SK-N-SH (cell line): ENCODE results near the gene COPS9. TPM values are rescaled to one million over a fixed set of nuclear protein-coding genes. Genes with fewer than 3 reads are reported as not detected.

ENCODE experiments used
- CTCF ChIA-PET: fragments of 300-600, 350-600 bp; formaldehyde crosslinking; extraction: SDS; loops from one replicate; lab custom pipeline; 2021; lab: Yijun Ruan, JAX
- POLR2A ChIA-PET: fragments of 350-600 bp; sonication (Branson Sonifier 250); formaldehyde crosslinking; extraction: SDS; loops from one replicate; lab custom pipeline; 2020; ENCODE audit warnings: antibody characterized with exemption, inconsistent platforms; lab: Yijun Ruan, JAX
- DNase-seq: peaks from one replicate; pipeline ENCODE4 v3.0.0; 2012
- H2AFZ ChIP-seq: fragments of 200-600 bp; sonication (generic); 2 replicates; pipeline ENCODE4 v1.8.1; 2016; ENCODE audit warnings: antibody characterized with exemption, mild to moderate bottlenecking, low read depth
- H3F3A ChIP-seq: fragments of 200-600 bp; sonication (generic); replicated peaks from 2 replicates; pipeline ENCODE3; 2016; ENCODE audit warnings: antibody characterized with exemption, mild to moderate bottlenecking; ENCODE audit not compliant: insufficient read depth
- H3K27ac ChIP-seq, 2 experiments: fragments of 200-500 bp in 1 of 2; fragments of 200-600 bp in 1 of 2; sonication (Bioruptor generic) in 1 of 2; sonication (generic), shearing (Covaris generic) in 1 of 2; 2 replicates each; pipeline versions ENCODE4 v1.5.1 to v1.6.1; 2014 to 2016; ENCODE audit warnings: low read depth in 2 of 2, inconsistent platforms in 1 of 2, low read length in 1 of 2, mild to moderate bottlenecking in 1 of 2, mixed read lengths in 1 of 2
- H3K27me3 ChIP-seq: fragments of 200-600 bp; sonication (generic), shearing (Covaris generic); 2 replicates; pipeline ENCODE4 v1.6.1; 2016; ENCODE audit warnings: mixed run types; ENCODE audit not compliant: insufficient read depth
- H3K36me3 ChIP-seq, 2 experiments: fragments of 200-500 bp in 1 of 2; fragments of 200-600 bp in 1 of 2; sonication (Bioruptor generic) in 1 of 2; sonication (generic) in 1 of 2; replicated peaks in 1 of 2; 2 replicates each; pipeline versions ENCODE3 to v1.5.1; 2014 to 2016; ENCODE audit warnings: low read length in 1 of 2, mild to moderate bottlenecking in 1 of 2; ENCODE audit not compliant: insufficient read depth in 2 of 2, control insufficient read depth in 1 of 2
- H3K4me1 ChIP-seq, 2 experiments: fragments of 200-500 bp in 1 of 2; fragments of 200-600 bp in 1 of 2; sonication (Bioruptor generic) in 1 of 2; sonication (generic), shearing (Covaris generic) in 1 of 2; 2 replicates each; pipeline versions ENCODE4 v1.5.1 to v1.6.1; 2014 to 2016; ENCODE audit warnings: low read depth in 1 of 2, low read length in 1 of 2, mixed run types in 1 of 2; ENCODE audit not compliant: insufficient read depth in 2 of 2, control insufficient read depth in 1 of 2
- H3K4me2 ChIP-seq: fragments of 200-600 bp; sonication (generic), shearing (Covaris generic); 2 replicates; pipeline ENCODE4 v1.6.1; 2017; ENCODE audit warnings: mixed run types
- H3K4me3 ChIP-seq, 2 experiments: fragments of 200-500 bp in 1 of 2; fragments of 200-600 bp in 1 of 2; sonication (Bioruptor generic) in 1 of 2; sonication (generic), shearing (Covaris generic) in 1 of 2; 2 replicates each; pipeline versions ENCODE4 v1.5.1 to v1.8.1; 2014 to 2016; ENCODE audit warnings: low read depth in 2 of 2, inconsistent platforms in 1 of 2, low read length in 1 of 2, mild to moderate bottlenecking in 1 of 2, mixed read lengths in 1 of 2, moderate library complexity in 1 of 2
- H3K79me2 ChIP-seq: fragments of 200-600 bp; sonication (generic); 2 replicates; pipeline ENCODE4 v1.8.1; 2017; ENCODE audit warnings: mild to moderate bottlenecking; ENCODE audit not compliant: insufficient read depth
- H3K9ac ChIP-seq: fragments of 200-600 bp; sonication (generic); 2 replicates; pipeline ENCODE4 v1.6.1; 2017; ENCODE audit warnings: mixed run types
- H3K9me2 ChIP-seq: fragments of 200-600 bp; sonication (generic); 2 replicates; pipeline ENCODE4 v1.6.1; 2017; ENCODE audit warnings: mixed run types
- H3K9me3 ChIP-seq: fragments of 200-600 bp; sonication (generic); 2 replicates; pipeline ENCODE4 v1.6.1; 2017; ENCODE audit warnings: mixed run types, mild to moderate bottlenecking, moderate library complexity
- H4K20me1 ChIP-seq: fragments of 200-600 bp; sonication (generic); 2 replicates; pipeline ENCODE4 v1.6.1; 2017; ENCODE audit warnings: mild to moderate bottlenecking, mixed run types; ENCODE audit not compliant: insufficient read depth
- CHD2 ChIP-seq: fragments of 150-350 bp; IDR thresholded peaks from 2 replicates; pipeline ENCODE4 v1.6.1; 2018; ENCODE audit warnings: low read length; ENCODE audit not compliant: partially characterized antibody
- FOXJ3 ChIP-seq: sonication (generic); formaldehyde crosslinking; IDR thresholded peaks from 2 replicates; pipeline ENCODE4 v1.5.1; 2020; ENCODE audit warnings: mild to moderate bottlenecking, missing genetic modification reagents
- FOXM1 ChIP-seq: IDR thresholded peaks from 2 replicates; pipeline ENCODE4 v1.4.0; 2012; ENCODE audit warnings: low read depth, mild to moderate bottlenecking
- GATA2 ChIP-seq: sonication (generic); formaldehyde crosslinking; IDR thresholded peaks from 2 replicates; pipeline ENCODE4 v1.5.0; 2020; ENCODE audit warnings: mild to moderate bottlenecking, missing genetic modification reagents
- POLR2AphosphoS5 ChIP-seq: IDR thresholded peaks from 2 replicates; pipeline ENCODE4 v1.6.1; 2012; ENCODE audit warnings: low read depth, low read length
- RFX5 ChIP-seq: IDR thresholded peaks from 2 replicates; pipeline ENCODE4 v1.6.1; 2012; ENCODE audit warnings: mild to moderate bottlenecking, improper control_type of control experiment, low read length
- RXRA ChIP-seq: IDR thresholded peaks from 2 replicates; pipeline ENCODE4 v1.4.0; 2012; ENCODE audit warnings: low read depth, mild to moderate bottlenecking, borderline replicate concordance
- SIN3A ChIP-seq: IDR thresholded peaks from 2 replicates; pipeline ENCODE4 v1.6.1; 2012; ENCODE audit warnings: low read depth, mild to moderate bottlenecking, low read length, moderate library complexity, borderline replicate concordance
- TAF1 ChIP-seq: IDR thresholded peaks from 2 replicates; pipeline ENCODE4 v1.6.1; 2012; ENCODE audit warnings: low read depth, mild to moderate bottlenecking, low read length, moderate library complexity, borderline replicate concordance
- TCF12 ChIP-seq: IDR thresholded peaks from 2 replicates; pipeline ENCODE4 v1.4.0; 2012
- TEAD4 ChIP-seq: IDR thresholded peaks from 2 replicates; pipeline ENCODE4 v1.4.0; 2012; ENCODE audit warnings: mild to moderate bottlenecking, borderline replicate concordance; ENCODE audit not compliant: insufficient read depth
- USF1 ChIP-seq: IDR thresholded peaks from 2 replicates; pipeline ENCODE4 v1.4.0; 2012; ENCODE audit warnings: low read depth, borderline replicate concordance
- WGBS: methylation state at CpG from one replicate; pipeline ENCODE4 v1.1.6; 2017; ENCODE audit warnings: low lambda C conversion rate; 5-methylcytosine and 5-hydroxymethylcytosine counted together
- polyA plus RNA-seq, 3 experiments: library from polyadenylated mRNA; depleted of rRNA; stranded (reverse); fragments of >200 nt; gene quantifications; 2 replicates each; pipeline ENCODE4 v1.2.3, GENCODE V29; 2012
- TF ChIP-seq, protein P1 (sequence below): IDR thresholded peaks from 2 replicates; pipeline ENCODE4 v1.4.0; 2012; ENCODE audit warnings: low read depth, borderline replicate concordance
- TF ChIP-seq, protein P2 (sequence below): IDR thresholded peaks from 2 replicates; pipeline ENCODE4; 2012

The COPS9 gene
- polyA plus RNA-seq, 1 of the 3 experiments (the other 2 are of a cell fraction) = 717 TPM

- H3K4me3 ChIP-seq = peak overlapping the region; percentile 81 to 99
- H3K9me3 ChIP-seq = no peaks in the 10 kb centered on the region
- peaks cover 11 to 18% of the 10 kb centered on the region in 2 experiments; a peak in 2 of 4 replicates for H3K4me1 ChIP-seq
- H3K9me2 ChIP-seq = no peaks in the 10 kb centered on the region
- H4K20me1 ChIP-seq = peaks cover 12% of the 10 kb centered on the region
- no peak for TF ChIP-seq TAF1
- TF ChIP-seq SIN3A = no peak
- TF ChIP-seq FOXM1 = no peak
- TF ChIP-seq RFX5 = no peak
- peak overlapping the region; percentile 59 for H2AFZ ChIP-seq
- ChIA-PET POLR2A (no interaction called here), CTCF (interaction anchor here (0.7 to 3.9 kb wide), 2 partner anchors 8 to 75 kb away, joined by 3 to 20 read pairs; no protein-coding TSS in a partner anchor)
- H3K36me3 ChIP-seq = peaks cover 10 to 33% of the 10 kb centered on the region in 2 experiments
- DNase-seq = no peak
- 3% methylated on average over 15 of the region's 17 CpGs for WGBS
- peak overlapping the region in 1 of 2 experiments; percentile 47; a peak in 2 of 4 replicates for H3K27ac ChIP-seq
- H3K27me3 ChIP-seq = no peaks in the 10 kb centered on the region
- no peaks in the 10 kb centered on the region for H3F3A ChIP-seq
- peaks cover 40% of the 10 kb centered on the region for H3K79me2 ChIP-seq
- peak overlapping the region; percentile 89 for H3K9ac ChIP-seq
- H3K4me2 ChIP-seq = peak overlapping the region; percentile 97
These were observed 446 bp downstream of the COPS9 start for GRCh38 chr2:240135706-240136012.

- Histone ChIP-seq H4K20me1 (peaks cover 12% of the 10 kb centered on the region), H3F3A (no peaks in the 10 kb centered on the region), H3K27me3 (no peaks in the 10 kb centered on the region), H3K79me2 (peaks cover 40% of the 10 kb centered on the region), H2AFZ (no peak overlapping the region; the same call in 1 of the 2 replicates), H3K36me3 (peaks cover 10 to 40% of the 10 kb centered on the region in 2 experiments), H3K4me2 (peak overlapping the region; percentile 97), H3K4me1 (peaks cover 11 to 18% of the 10 kb centered on the region in 2 experiments; a peak in 2 of 4 replicates), H3K27ac (no peak overlapping the region), H3K9ac (peak overlapping the region; percentile 89), H3K9me3 (no peaks in the 10 kb centered on the region), H3K4me3 (peak overlapping the region; percentile 81 to 99), H3K9me2 (no peaks in the 10 kb centered on the region)
- TF ChIP-seq POLR2AphosphoS5 (no peak), TEAD4 (no peak), FOXJ3 (CRISPR knock-in tag) (no peak), CHD2 (no peak), USF1 (no peak), GATA2 (no peak), TAF1 (no peak), RXRA (no peak), TCF12 (no peak)
- TF ChIP-seq, protein P1, sequence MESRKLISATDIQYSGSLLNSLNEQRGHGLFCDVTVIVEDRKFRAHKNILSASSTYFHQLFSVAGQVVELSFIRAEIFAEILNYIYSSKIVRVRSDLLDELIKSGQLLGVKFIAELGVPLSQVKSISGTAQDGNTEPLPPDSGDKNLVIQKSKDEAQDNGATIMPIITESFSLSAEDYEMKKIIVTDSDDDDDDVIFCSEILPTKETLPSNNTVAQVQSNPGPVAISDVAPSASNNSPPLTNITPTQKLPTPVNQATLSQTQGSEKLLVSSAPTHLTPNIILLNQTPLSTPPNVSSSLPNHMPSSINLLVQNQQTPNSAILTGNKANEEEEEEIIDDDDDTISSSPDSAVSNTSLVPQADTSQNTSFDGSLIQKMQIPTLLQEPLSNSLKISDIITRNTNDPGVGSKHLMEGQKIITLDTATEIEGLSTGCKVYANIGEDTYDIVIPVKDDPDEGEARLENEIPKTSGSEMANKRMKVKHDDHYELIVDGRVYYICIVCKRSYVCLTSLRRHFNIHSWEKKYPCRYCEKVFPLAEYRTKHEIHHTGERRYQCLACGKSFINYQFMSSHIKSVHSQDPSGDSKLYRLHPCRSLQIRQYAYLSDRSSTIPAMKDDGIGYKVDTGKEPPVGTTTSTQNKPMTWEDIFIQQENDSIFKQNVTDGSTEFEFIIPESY = no peak
- TF ChIP-seq, protein P2, sequence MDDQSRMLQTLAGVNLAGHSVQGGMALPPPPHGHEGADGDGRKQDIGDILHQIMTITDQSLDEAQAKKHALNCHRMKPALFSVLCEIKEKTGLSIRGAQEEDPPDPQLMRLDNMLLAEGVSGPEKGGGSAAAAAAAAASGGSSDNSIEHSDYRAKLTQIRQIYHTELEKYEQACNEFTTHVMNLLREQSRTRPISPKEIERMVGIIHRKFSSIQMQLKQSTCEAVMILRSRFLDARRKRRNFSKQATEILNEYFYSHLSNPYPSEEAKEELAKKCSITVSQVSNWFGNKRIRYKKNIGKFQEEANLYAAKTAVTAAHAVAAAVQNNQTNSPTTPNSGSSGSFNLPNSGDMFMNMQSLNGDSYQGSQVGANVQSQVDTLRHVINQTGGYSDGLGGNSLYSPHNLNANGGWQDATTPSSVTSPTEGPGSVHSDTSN = no peak
- CTCF ChIA-PET = interaction anchor here (3.9 kb wide), 1 partner anchor 74 kb away, joined by 20 read pairs; no protein-coding TSS in a partner anchor
- 55% methylated on average over 8 of the region's 15 CpGs for WGBS
- no peak for DNase-seq
- POLR2A ChIA-PET = interaction anchor here (1.0 kb wide), 1 partner anchor 1115 kb away, joined by 3 read pairs; no protein-coding TSS in a partner anchor
These were observed 1.1 kb downstream of the COPS9 start for GRCh38 chr2:240134956-240135520.
